Measurements from ENCODE around the gene ARL15. TPM values are rescaled to one million over a fixed set of nuclear protein-coding genes. Genes with fewer than 3 reads are reported as not detected.
"Not testable (repeated sequence)": the region's sequence is repeated elsewhere in the genome, so short reads cannot be mapped to it uniquely, and the experiment has no call there.

ARL15 gene
- total and polyA plus RNA-seq, 7 donors = 11.7 to 30.7 (median 16.6) TPM

DNA sequence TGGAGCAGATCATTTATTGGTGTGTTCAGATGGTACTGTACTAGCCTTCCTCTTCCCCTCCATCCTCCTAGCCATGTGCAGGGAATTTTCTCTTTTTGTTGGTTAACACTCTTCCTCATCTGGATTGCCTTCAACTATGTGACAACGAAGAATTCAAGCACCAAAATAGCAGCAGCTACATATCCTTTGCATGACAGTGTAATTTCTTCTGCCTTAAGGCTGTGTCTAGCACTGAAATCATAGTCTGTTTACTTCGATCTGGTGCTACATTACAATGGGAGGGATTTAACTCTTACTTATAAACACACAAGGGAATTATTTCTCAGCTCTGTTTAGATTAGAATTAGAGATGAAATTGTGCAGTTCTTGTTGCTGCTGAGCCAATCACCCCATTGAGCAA, 260.4 kb downstream of the ARL15 start:
- DNase-seq = no peak
- TF ChIP-seq EP300 (IDR thresholded peaks at IDR 0.05) = no peak
- no peak for TF ChIP-seq POLR2A (IDR thresholded peaks at IDR 0.05)
- TF ChIP-seq, protein P1, sequence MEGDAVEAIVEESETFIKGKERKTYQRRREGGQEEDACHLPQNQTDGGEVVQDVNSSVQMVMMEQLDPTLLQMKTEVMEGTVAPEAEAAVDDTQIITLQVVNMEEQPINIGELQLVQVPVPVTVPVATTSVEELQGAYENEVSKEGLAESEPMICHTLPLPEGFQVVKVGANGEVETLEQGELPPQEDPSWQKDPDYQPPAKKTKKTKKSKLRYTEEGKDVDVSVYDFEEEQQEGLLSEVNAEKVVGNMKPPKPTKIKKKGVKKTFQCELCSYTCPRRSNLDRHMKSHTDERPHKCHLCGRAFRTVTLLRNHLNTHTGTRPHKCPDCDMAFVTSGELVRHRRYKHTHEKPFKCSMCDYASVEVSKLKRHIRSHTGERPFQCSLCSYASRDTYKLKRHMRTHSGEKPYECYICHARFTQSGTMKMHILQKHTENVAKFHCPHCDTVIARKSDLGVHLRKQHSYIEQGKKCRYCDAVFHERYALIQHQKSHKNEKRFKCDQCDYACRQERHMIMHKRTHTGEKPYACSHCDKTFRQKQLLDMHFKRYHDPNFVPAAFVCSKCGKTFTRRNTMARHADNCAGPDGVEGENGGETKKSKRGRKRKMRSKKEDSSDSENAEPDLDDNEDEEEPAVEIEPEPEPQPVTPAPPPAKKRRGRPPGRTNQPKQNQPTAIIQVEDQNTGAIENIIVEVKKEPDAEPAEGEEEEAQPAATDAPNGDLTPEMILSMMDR (IDR thresholded peaks at IDR 0.05) = no peak
- TF ChIP-seq POLR2AphosphoS5 (IDR thresholded peaks at IDR 0.05) = no peak
- Histone ChIP-seq H3K4me3 (no peak overlapping the region), H3K4me1 (peaks cover 0 to 12% (median 5%) of the 10 kb centered on the region in 4 donors), H3K27me3 (no peaks in the 10 kb centered on the region), H3K27ac (no peak overlapping the region), H3K36me3 (no peaks in the 10 kb centered on the region), H3K9me3 (no peaks in the 10 kb centered on the region)
- intact Hi-C loops (cut with DNase I) = no loop called here
- 73 to 79% methylated on average over 2 of the region's 2 CpGs for WGBS, 2 donors

DNA sequence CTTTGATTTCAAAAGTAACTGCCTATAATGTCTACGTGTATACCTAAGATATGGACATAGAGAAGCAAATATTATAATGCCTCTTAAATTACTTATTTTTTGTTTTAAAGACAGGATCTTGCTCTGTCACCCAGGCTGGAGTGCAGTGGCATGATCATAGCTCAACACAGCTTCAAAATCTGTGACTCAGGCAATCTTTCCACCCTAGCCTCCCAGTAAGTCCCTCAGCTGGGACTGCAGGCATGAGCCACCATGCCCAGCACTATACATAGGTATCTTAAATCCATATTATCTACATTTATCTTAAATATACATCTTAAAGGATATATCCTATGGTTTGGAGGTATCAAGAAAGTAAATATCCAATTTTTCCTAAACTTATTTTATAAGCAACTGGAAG, 261.2 kb downstream of the ARL15 start:
- Histone ChIP-seq H3K36me3 (no peaks in the 10 kb centered on the region), H3K4me1 (peaks cover 0 to 12% (median 5%) of the 10 kb centered on the region in 4 donors), H3K27me3 (no peaks in the 10 kb centered on the region), H3K4me3 (no peak overlapping the region), H3K27ac (no peak overlapping the region), H3K9me3 (no peaks in the 10 kb centered on the region)
- no peak for DNase-seq
- WGBS, 2 donors = 95 to 96% methylated on average over 1 of the region's 1 CpG
- TF ChIP-seq EP300 (IDR thresholded peaks at IDR 0.05) (no peak), POLR2A (IDR thresholded peaks at IDR 0.05) (no peak)
- intact Hi-C loops (cut with DNase I) = no loop called here

DNA sequence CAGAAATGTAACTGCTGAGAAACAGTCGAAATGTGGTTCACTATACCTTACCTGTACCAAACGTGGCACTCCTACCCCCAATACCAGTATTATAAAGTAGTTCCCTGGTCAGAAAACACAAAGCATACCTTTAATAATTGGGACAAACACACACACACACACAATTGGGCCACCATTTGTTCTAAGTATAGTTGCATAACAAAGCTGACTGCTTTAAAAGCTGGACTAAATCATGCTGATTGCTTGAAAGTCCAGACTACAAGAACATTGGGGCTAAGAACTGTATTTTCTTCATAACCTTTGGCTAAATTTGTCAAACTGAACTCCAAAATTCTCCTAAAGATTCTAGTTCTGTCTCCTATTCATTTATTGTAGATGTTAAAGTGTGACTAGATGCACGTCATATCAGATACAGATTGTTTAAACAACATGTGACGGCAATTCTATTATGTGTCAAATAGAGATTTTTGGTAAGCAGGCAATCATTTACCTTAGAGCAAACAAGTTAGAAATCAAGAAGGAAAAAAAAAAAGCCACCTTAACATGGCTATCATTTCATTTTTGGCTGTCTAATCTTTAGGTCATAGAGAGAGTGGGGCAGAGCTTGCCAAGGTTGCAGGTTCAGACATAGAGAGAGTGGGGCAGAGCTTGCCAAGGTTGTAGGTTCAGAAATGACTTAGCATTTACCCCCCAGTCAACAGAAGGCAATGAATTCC, 265.1 kb downstream of the ARL15 start:
- DNase-seq = no peak
- no peak overlapping the region for H3K4me3 ChIP-seq
- no peaks in the 10 kb centered on the region for H3K9me3 ChIP-seq
- no peak overlapping the region for H3K27ac ChIP-seq
- H3K4me1 ChIP-seq = peaks cover 0 to 14% (median 6%) of the 10 kb centered on the region in 4 donors
- 52 to 77% methylated on average over 4 of the region's 4 CpGs for WGBS, 2 donors
- intact Hi-C loops (cut with DNase I) = no loop called here
- no peaks in the 10 kb centered on the region for H3K36me3 ChIP-seq
- H3K27me3 ChIP-seq = no peaks in the 10 kb centered on the region
- TF ChIP-seq POLR2AphosphoS5 (IDR thresholded peaks at IDR 0.05) (no peak), POLR2A (IDR thresholded peaks at IDR 0.05) (no peak), EP300 (IDR thresholded peaks at IDR 0.05) (no peak)
- TF ChIP-seq, protein P1 (IDR thresholded peaks at IDR 0.05) = no peak

DNA sequence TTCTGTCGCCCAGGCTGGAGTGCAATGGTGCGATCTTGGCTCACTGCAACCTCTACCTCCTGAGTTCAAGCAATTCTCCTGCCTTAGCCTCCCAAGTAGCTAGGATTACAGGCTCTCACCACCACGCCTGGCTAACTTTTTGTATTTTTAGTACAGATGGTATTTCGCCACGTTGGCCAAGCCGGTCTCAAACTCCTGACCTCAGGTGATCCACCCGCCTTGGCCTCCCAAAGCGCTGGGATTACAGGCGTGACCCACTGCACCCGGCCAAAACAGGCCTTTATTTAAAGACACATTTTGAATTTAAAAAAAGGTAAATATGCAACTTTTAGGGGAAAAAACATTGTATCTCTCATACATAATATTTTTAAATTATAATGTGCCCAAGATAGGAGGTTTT, 266.1 kb downstream of the ARL15 start:
- H3K4me1 ChIP-seq; H3K27ac ChIP-seq; DNase-seq; intact Hi-C loops (cut with DNase I); H3K36me3 ChIP-seq; H3K9me3 ChIP-seq; H3K27me3 ChIP-seq; H3K4me3 ChIP-seq: not testable (repeated sequence)
- WGBS, 2 donors = 96 to 97% methylated on average over 10 of the region's 10 CpGs

GRCh38 chr5:54040804-54041203, 269.6 kb downstream of the ARL15 start:
- WGBS, 2 donors = 17 to 67% methylated on average over 1 of the region's 1 CpG
- TF ChIP-seq POLR2A (IDR thresholded peaks at IDR 0.05) (no peak), EP300 (IDR thresholded peaks at IDR 0.05) (no peak), POLR2AphosphoS5 (IDR thresholded peaks at IDR 0.05) (no peak)
- TF ChIP-seq, protein P1 (IDR thresholded peaks at IDR 0.05) = no peak
- Histone ChIP-seq H3K27me3 (no peaks in the 10 kb centered on the region), H3K27ac (no peak overlapping the region), H3K9me3 (no peaks in the 10 kb centered on the region), H3K4me1 (peaks cover 0 to 7% (median 3%) of the 10 kb centered on the region in 4 donors), H3K36me3 (no peaks in the 10 kb centered on the region), H3K4me3 (no peak overlapping the region)
- no peak for DNase-seq
- intact Hi-C loops (cut with DNase I) = no loop called here

- Histone ChIP-seq H3K4me1 (peaks cover 0 to 7% (median 3%) of the 10 kb centered on the region in 4 donors), H3K9me3 (no peaks in the 10 kb centered on the region), H3K4me3 (no peak overlapping the region), H3K27ac (no peak overlapping the region), H3K27me3 (no peaks in the 10 kb centered on the region), H3K36me3 (no peaks in the 10 kb centered on the region)
- TF ChIP-seq POLR2A (IDR thresholded peaks at IDR 0.05) = no peak
- TF ChIP-seq, protein P1 (IDR thresholded peaks at IDR 0.05) = no peak
- no peak for TF ChIP-seq EP300 (IDR thresholded peaks at IDR 0.05)
- TF ChIP-seq POLR2AphosphoS5 (IDR thresholded peaks at IDR 0.05) = no peak
- DNase-seq = no peak
- intact Hi-C loops (cut with DNase I) = no loop called here
- whole genome bisulfite sequencing, 2 donors = 89 to 97% methylated on average over 1 of the region's 1 CpG
These were observed 270.4 kb downstream of the ARL15 start for GRCh38 chr5:54040018-54040417.

Data from sigmoid colon (tissue), 7 donors.